Endodermal cell (in vitro differentiated cells): ENCODE data around the gene ANO6. TPM values are rescaled to one million over a fixed set of nuclear protein-coding genes. Genes with fewer than 3 reads are reported as not detected.

Experiments used
- DNase-seq: peaks from one replicate; pipeline ENCODE4 v3.0.0-alpha.2; 2017
- H3K27ac ChIP-seq: 2 replicates; pipeline ENCODE4 v1.5.1; 2013; ENCODE audit warnings: mild to moderate bottlenecking, low read depth, low read length, moderate library complexity
- H3K27me3 ChIP-seq: 2 replicates; pipeline ENCODE4 v1.6.1; 2013; ENCODE audit warnings: mild to moderate bottlenecking, low read length, moderate library complexity; ENCODE audit not compliant: insufficient read depth, control insufficient read depth, poor library complexity, severe bottlenecking
- H3K36me3 ChIP-seq: 2 replicates; pipeline ENCODE4 v1.7.0; 2013; ENCODE audit warnings: mild to moderate bottlenecking, low read length, moderate library complexity; ENCODE audit not compliant: control insufficient read depth, insufficient read depth
- H3K4me1 ChIP-seq: one replicate; pipeline ENCODE4 v1.7.0; 2013; ENCODE audit warnings: low read length; ENCODE audit not compliant: control insufficient read depth, insufficient read depth
- H3K4me3 ChIP-seq: 2 replicates; pipeline ENCODE4 v1.5.1; 2013; ENCODE audit warnings: mild to moderate bottlenecking, low read length, moderate library complexity
- H3K9ac ChIP-seq: 2 replicates; pipeline ENCODE4 v1.6.1; 2013; ENCODE audit warnings: mild to moderate bottlenecking, low read length, moderate library complexity; ENCODE audit not compliant: poor library complexity, severe bottlenecking; ENCODE audit errors: extremely low read depth
- H3K9me3 ChIP-seq: 2 replicates; pipeline ENCODE4 v1.6.1; 2013; ENCODE audit warnings: mild to moderate bottlenecking, low read length, moderate library complexity; ENCODE audit not compliant: control insufficient read depth
- H3K27ac Mint-ChIP-seq: 2 replicates; pipeline ENCODE4 v1.8.0; 2020; ENCODE audit warnings: mixed read lengths
- H3K27me3 Mint-ChIP-seq: 2 replicates; pipeline ENCODE4 v1.8.0; 2021; ENCODE audit warnings: mild to moderate bottlenecking, mixed read lengths; ENCODE audit not compliant: insufficient read depth
- H3K36me3 Mint-ChIP-seq: 2 replicates; pipeline ENCODE4 v1.8.0; 2020; ENCODE audit warnings: low read depth, mixed read lengths
- H3K4me1 Mint-ChIP-seq: 2 replicates; pipeline ENCODE4 v1.8.0; 2020; ENCODE audit warnings: mixed read lengths
- H3K4me3 Mint-ChIP-seq: 2 replicates; pipeline ENCODE4 v1.8.0; 2020; ENCODE audit warnings: mild to moderate bottlenecking, moderate library complexity, mixed read lengths
- H3K9me3 Mint-ChIP-seq: 2 replicates; pipeline ENCODE4 v1.8.0; 2020; ENCODE audit warnings: mild to moderate bottlenecking, mixed read lengths
- CTCF ChIP-seq: fragments of 200-600 bp; sonication (generic); conservative IDR thresholded peaks from 2 replicates; pipeline ENCODE4 v1.5.0; 2021; ENCODE audit warnings: antibody characterized with exemption, mild to moderate bottlenecking
- WGBS, 2 experiments: methylation state at CpG; one replicate each; pipeline versions ENCODE4 v1.1.5 to v1.1.7; 2013; ENCODE audit warnings: missing lambda C conversion rate in 2 of 2, mixed read lengths in 1 of 2; ENCODE audit not compliant: insufficient coverage in 1 of 2, insufficient read length in 1 of 2; 5-methylcytosine and 5-hydroxymethylcytosine counted together
- total RNA-seq, 2 donors: library from RNA; stranded (reverse); fragmentation: NEBNext Ultra II Directional in 1 of 2; extraction: Animal tissue kit (Norgen Biotek cat#: 25700) in 1 of 2; gene quantifications; 2 replicates in 1 of 2; 3 replicates in 1 of 2; pipeline ENCODE4 v1.2.1, GENCODE V29; 2021

ANO6 gene
- total RNA-seq, 2 donors from 2014 or later = 53.5 to 55.2 TPM

GRCh38 chr12:45425426-45425825 lies 209.5 kb downstream of the ANO6 start:
- peaks cover 49% of the 10 kb centered on the region for H3K36me3 ChIP-seq
- Mint-ChIP-seq H3K4me1 (peaks cover 3% of the 10 kb centered on the region), H3K4me3 (no peak overlapping the region), H3K27ac (no peak overlapping the region), H3K27me3 (no peaks in the 10 kb centered on the region), H3K9me3 (no peaks in the 10 kb centered on the region), H3K36me3 (peaks cover 70% of the 10 kb centered on the region)
- 94 to 96% methylated on average over 4 of the region's 4 CpGs for WGBS, 2 experiments
- peaks cover 5% of the 10 kb centered on the region for H3K4me1 ChIP-seq
- no peak overlapping the region for H3K27ac ChIP-seq
- DNase-seq = no peak
- no peak overlapping the region for H3K4me3 ChIP-seq
- H3K27me3 ChIP-seq = no peaks in the 10 kb centered on the region
- TF ChIP-seq CTCF = no peak
- no peak overlapping the region for H3K9ac ChIP-seq
- peaks cover 3% of the 10 kb centered on the region for H3K9me3 ChIP-seq

GRCh38 chr12:45426294-45426693 lies 210.4 kb downstream of the ANO6 start:
- Mint-ChIP-seq H3K4me1 (peaks cover 3% of the 10 kb centered on the region), H3K27me3 (no peaks in the 10 kb centered on the region), H3K4me3 (no peak overlapping the region), H3K9me3 (no peaks in the 10 kb centered on the region), H3K27ac (no peak overlapping the region), H3K36me3 (peaks cover 74% of the 10 kb centered on the region)
- Histone ChIP-seq H3K4me3 (no peak overlapping the region), H3K27me3 (no peaks in the 10 kb centered on the region), H3K9ac (no peak overlapping the region), H3K36me3 (peaks cover 43% of the 10 kb centered on the region), H3K27ac (no peak overlapping the region), H3K4me1 (peaks cover 5% of the 10 kb centered on the region), H3K9me3 (peaks cover 3% of the 10 kb centered on the region)
- DNase-seq = no peak
- no peak for TF ChIP-seq CTCF
- WGBS, 2 experiments = 93 to 96% methylated on average over 4 of the region's 4 CpGs

- Mint-ChIP-seq H3K27me3 (no peaks in the 10 kb centered on the region), H3K9me3 (no peaks in the 10 kb centered on the region), H3K27ac (no peak overlapping the region), H3K4me1 (peaks cover 3% of the 10 kb centered on the region), H3K4me3 (no peak overlapping the region), H3K36me3 (peaks cover 74% of the 10 kb centered on the region)
- Histone ChIP-seq H3K4me1 (peaks cover 5% of the 10 kb centered on the region), H3K36me3 (peaks cover 40% of the 10 kb centered on the region), H3K27me3 (no peaks in the 10 kb centered on the region), H3K9me3 (peaks cover 3% of the 10 kb centered on the region), H3K27ac (no peak overlapping the region), H3K4me3 (no peak overlapping the region), H3K9ac (no peak overlapping the region)
- 94 to 96% methylated on average over 4 of the region's 4 CpGs for WGBS, 2 experiments
- no peak for TF ChIP-seq CTCF
- no peak for DNase-seq
Observed at GRCh38 chr12:45427042-45427441, 211.1 kb downstream of the ANO6 start.
